Mucosa of descending colon (tissue), 3 donors: ENCODE results near the gene PROSER1. TPM values are rescaled to one million over a fixed set of nuclear protein-coding genes. Genes with fewer than 3 reads are reported as not detected.

Experiments used
- ATAC-seq: fragments of 200-7000 bp; cut with Tn5 transposase; one replicate; pipeline ENCODE4 v1.9.1; 2020; ENCODE audit warnings: mild to moderate bottlenecking, moderate library complexity
- DNase-seq, 3 donors: peaks; one replicate each; pipeline ENCODE4 v3.0.0-alpha.2; 2020
- H3K36me3 ChIP-seq: fragments of 200-600 bp; one replicate; pipeline ENCODE4 v1.8.0; 2021; ENCODE audit warnings: low read depth, mild to moderate bottlenecking
- H3K4me1 ChIP-seq: fragments of 200-600 bp; one replicate; pipeline ENCODE4 v1.8.0; 2021; ENCODE audit warnings: low read depth, mild to moderate bottlenecking
- H3K4me3 ChIP-seq: fragments of 200-600 bp; one replicate; pipeline ENCODE4 v1.8.0; 2021; ENCODE audit warnings: mild to moderate bottlenecking
- H3K9me3 ChIP-seq: fragments of 200-600 bp; one replicate; pipeline ENCODE4 v1.8.0; 2021; ENCODE audit warnings: mild to moderate bottlenecking
- CTCF ChIP-seq: fragments of 200-600 bp; IDR thresholded peaks from one replicate; pipeline ENCODE4 v1.8.0; 2022; ENCODE audit warnings: antibody characterized with exemption, mild to moderate bottlenecking
- intact Hi-C, 2 donors: fragments of 100-400 bp; cut with DNase I in 1 of 2; cut with micrococcal nuclease in 1 of 2; formaldehyde crosslinking; loops; one replicate each; pipeline versions ENCODE4 v1.11.0 to v1.11.1; 2022; cut with DNase I, micrococcal nuclease
- total RNA-seq, 3 donors: library from RNA; stranded (reverse); fragmentation: NEBNext Ultra II Directional in 2 of 3; extraction: Animal tissue kit (Norgen Biotek cat#: 25700) in 2 of 3; gene quantifications; one replicate each; pipeline versions ENCODE4 v1.2.1 to v1.2.4, GENCODE V29; 2021 to 2023
- donor health status: DM: no; HTN: no; CAD: no; lungs with moderate emphysema.
- donor health status: DM: no; HTN: no; CAD: no.
- donor health status: DM: no; HTN: yes; CAD: no.

Gene PROSER1
- total RNA-seq, 3 donors from 2014 or later: 37.4 to 45.0 (median 43.3) TPM

GRCh38 chr13:38969187-38969586 lies 68.7 kb downstream of the PROSER1 start:
- no peak overlapping the region for H3K4me3 ChIP-seq
- ATAC-seq: no peak

DNA sequence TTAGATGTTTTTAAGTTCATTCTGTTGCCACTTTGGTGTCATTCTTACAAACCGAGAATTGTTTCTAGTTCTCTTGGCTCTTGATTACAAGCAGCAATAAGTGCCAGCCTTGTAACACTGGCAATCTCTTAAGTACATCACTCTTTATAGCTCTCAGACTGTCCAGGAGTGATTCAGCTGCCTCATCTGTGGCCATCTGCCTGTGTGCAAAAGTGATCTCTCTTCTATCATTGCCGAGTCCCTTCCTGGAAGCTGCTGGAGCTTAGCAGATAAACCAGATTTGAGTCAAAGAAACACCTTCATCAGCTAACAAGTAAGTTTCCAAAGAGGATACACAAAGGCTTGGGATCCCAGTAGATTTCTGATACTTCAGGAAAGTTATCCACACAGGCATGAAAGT lies 70.4 kb downstream of the PROSER1 start:
- intact Hi-C loops: no loop called here
- TF ChIP-seq CTCF: no peak
- no peak for ATAC-seq
- no peak for DNase-seq
- Histone ChIP-seq H3K9me3 (no peaks in the 10 kb centered on the region), H3K4me3 (no peak overlapping the region), H3K4me1 (no peaks in the 10 kb centered on the region), H3K36me3 (no peaks in the 10 kb centered on the region)

More at GRCh38 chr13:38969187-38969586, 68.7 kb downstream of the PROSER1 start:
- intact Hi-C loops: no loop called here
- no peak for DNase-seq
- Histone ChIP-seq H3K36me3 (no peaks in the 10 kb centered on the region), H3K9me3 (no peaks in the 10 kb centered on the region), H3K4me1 (no peaks in the 10 kb centered on the region)
- no peak for TF ChIP-seq CTCF

- ATAC-seq (peak; percentile 31), DNase-seq (no peak)
- H3K4me1 ChIP-seq: no peaks in the 10 kb centered on the region
- H3K9me3 ChIP-seq: no peaks in the 10 kb centered on the region
- TF ChIP-seq CTCF: no peak
- no peak overlapping the region for H3K4me3 ChIP-seq
- intact Hi-C loops: no loop called here
- no peaks in the 10 kb centered on the region for H3K36me3 ChIP-seq
Observed at GRCh38 chr13:38965281-38965680, 72.6 kb downstream of the PROSER1 start.

GRCh38 chr13:38960175-38960574 lies 77.7 kb downstream of the PROSER1 start:
- H3K36me3 ChIP-seq: no peaks in the 10 kb centered on the region
- no peak overlapping the region for H3K4me3 ChIP-seq
- no peak for TF ChIP-seq CTCF

More at GRCh38 chr13:38960175-38960574, 77.7 kb downstream of the PROSER1 start:
- no peaks in the 10 kb centered on the region for H3K4me1 ChIP-seq
- DNase-seq (no peak), ATAC-seq (no peak)
- intact Hi-C loops: no loop called here
- no peaks in the 10 kb centered on the region for H3K9me3 ChIP-seq

Other genes with a start within 250 kb of the PROSER1 start
- gene STOML3, start 47.3 kb downstream of the PROSER1 start, total RNA-seq: under 1 TPM in 1 of 3 donors, not detected in 2; 0.52 TPM
- 10 to 100 TPM; 20.9 to 37.0 (median 33.5) TPM for gene NHLRC3, start 367 bp upstream of the PROSER1 start, total RNA-seq